Astrocyte of the spinal cord (primary cell): ENCODE measurements around the gene SOS1.

ENCODE experiments used
- DNase-seq: peaks from one replicate; pipeline ENCODE4 v3.0.0; 2011; ENCODE audit warnings: low read depth, low spot score
- H3K4me3 ChIP-seq: 2 replicates; pipeline ENCODE4 v1.5.1; 2011; ENCODE audit warnings: low read depth, mild to moderate bottlenecking, low read length, moderate library complexity
- CTCF ChIP-seq: IDR thresholded peaks from 2 replicates; pipeline ENCODE4 v1.5.1; 2012; ENCODE audit warnings: low read depth, mild to moderate bottlenecking, low read length, inconsistent platforms
- in situ Hi-C: cut with HindIII; loops from 2 replicates; pipeline ENCODE4 v1.10.0; 2017; ENCODE audit warnings: low sequenced_read_pairs

Gene SOS1

GRCh38 chr2:39094717-39095363, 26.0 kb downstream of the SOS1 start:
- DNase-seq: peak; percentile 26
- in situ Hi-C loops: no loop called here
- no peak overlapping the region for H3K4me3 ChIP-seq
- no peak for TF ChIP-seq CTCF

- H3K4me3 ChIP-seq: no peak overlapping the region
- no peak for DNase-seq
- no peak for TF ChIP-seq CTCF
- in situ Hi-C loops: no loop called here
Observed at GRCh38 chr2:39093218-39093898, 27.5 kb downstream of the SOS1 start.

- TF ChIP-seq CTCF: no peak
- DNase-seq: no peak
- no peak overlapping the region for H3K4me3 ChIP-seq
- in situ Hi-C loops: no loop called here
Observed at GRCh38 chr2:39091543-39091942, 29.3 kb downstream of the SOS1 start.

GRCh38 chr2:39091063-39091462, 29.8 kb downstream of the SOS1 start:
- no peak overlapping the region for H3K4me3 ChIP-seq
- in situ Hi-C loops: no loop called here
- TF ChIP-seq CTCF: no peak
- no peak for DNase-seq

GRCh38 chr2:39080152-39080551, 40.7 kb downstream of the SOS1 start:
- DNase-seq: no peak
- TF ChIP-seq CTCF: no peak
- in situ Hi-C loops: no loop called here
- H3K4me3 ChIP-seq: no peak overlapping the region

GRCh38 chr2:39069890-39070465, 50.9 kb downstream of the SOS1 start:
- DNase-seq: no peak
- TF ChIP-seq CTCF: no peak
- in situ Hi-C loops: loop anchor here (25.0 kb wide), 1 partner anchor 142 kb away; no protein-coding TSS in a partner anchor
- no peak overlapping the region for H3K4me3 ChIP-seq
